H9 (cell line): ENCODE results near the gene IFT25. TPM values are rescaled to one million over a fixed set of nuclear protein-coding genes. Genes with fewer than 3 reads are reported as not detected.

Source experiments
- DNase-seq: peaks from one replicate; pipeline ENCODE4 v3.0.0-alpha.2; 2017
- H2AFZ ChIP-seq: one replicate; pipeline ENCODE4 v1.6.1; 2013; ENCODE audit warnings: mild to moderate bottlenecking, low read length, control low read depth, moderate library complexity
- H2AK5ac ChIP-seq: 2 replicates; pipeline ENCODE4 v1.6.1; 2013; ENCODE audit warnings: low read length, control low read depth, mixed read lengths; ENCODE audit not compliant: insufficient read length
- H2BK120ac ChIP-seq: one replicate; pipeline ENCODE4 v1.6.1; 2013; ENCODE audit warnings: low read depth, mild to moderate bottlenecking, low read length, control low read depth, inconsistent platforms; ENCODE audit not compliant: poor library complexity, severe bottlenecking
- H2BK12ac ChIP-seq: 2 replicates; pipeline ENCODE4 v1.6.1; 2013; ENCODE audit warnings: low read length, control low read depth, mixed read lengths, low read depth; ENCODE audit not compliant: insufficient read length
- H2BK15ac ChIP-seq: 2 replicates; pipeline ENCODE4 v1.6.1; 2013; ENCODE audit warnings: low read depth, low read length, control low read depth
- H2BK20ac ChIP-seq: one replicate; pipeline ENCODE4 v1.6.1; 2013; ENCODE audit warnings: low read depth, mild to moderate bottlenecking, low read length, control low read depth, inconsistent platforms; ENCODE audit not compliant: poor library complexity, severe bottlenecking
- H2BK5ac ChIP-seq: 2 replicates; pipeline ENCODE4 v1.6.1; 2013; ENCODE audit warnings: low read length, control low read depth, mixed read lengths; ENCODE audit not compliant: insufficient read length
- H3K14ac ChIP-seq: 2 replicates; pipeline ENCODE4 v1.6.1; 2013; ENCODE audit warnings: low read length, control low read depth; ENCODE audit not compliant: insufficient read depth
- H3K18ac ChIP-seq: 2 replicates; pipeline ENCODE4 v1.6.1; 2013; ENCODE audit warnings: low read depth, mild to moderate bottlenecking, mixed read lengths, low read length, control low read depth; ENCODE audit not compliant: insufficient read length
- H3K23ac ChIP-seq: 2 replicates; pipeline ENCODE4 v1.6.1; 2013; ENCODE audit warnings: low read length, control low read depth, mixed read lengths, low read depth; ENCODE audit not compliant: insufficient read length
- H3K23me2 ChIP-seq: 2 replicates; pipeline ENCODE4 v1.6.1; 2013; ENCODE audit warnings: low read depth, mild to moderate bottlenecking, mixed read lengths, low read length, control low read depth; ENCODE audit not compliant: insufficient read length, poor library complexity, severe bottlenecking
- H3K27ac ChIP-seq: 2 replicates; pipeline ENCODE4 v1.5.1; 2013; ENCODE audit warnings: low read length, control low read depth, mixed read lengths, low read depth; ENCODE audit not compliant: insufficient read length
- H3K27me3 ChIP-seq: 2 replicates; pipeline ENCODE4 v1.6.1; 2013; ENCODE audit warnings: low read length, control low read depth, inconsistent platforms; ENCODE audit not compliant: insufficient read depth
- H3K4ac ChIP-seq: 2 replicates; pipeline ENCODE4 v1.6.1; 2013; ENCODE audit warnings: low read depth, mild to moderate bottlenecking, control low read depth, inconsistent platforms, low read length, moderate library complexity
- H3K4me1 ChIP-seq: 2 replicates; pipeline ENCODE4 v1.6.1; 2013; ENCODE audit warnings: low read length, control low read depth, inconsistent platforms; ENCODE audit not compliant: insufficient read depth
- H3K4me2 ChIP-seq: 2 replicates; pipeline ENCODE4 v1.6.1; 2013; ENCODE audit warnings: low read length, control low read depth, mixed read lengths; ENCODE audit not compliant: insufficient read length, insufficient read depth
- H3K56ac ChIP-seq: 2 replicates; pipeline ENCODE4 v1.6.1; 2013; ENCODE audit warnings: low read depth, mild to moderate bottlenecking, mixed read lengths, low read length, control low read depth; ENCODE audit not compliant: insufficient read length
- H3K79me1 ChIP-seq: 2 replicates; pipeline ENCODE4 v1.6.1; 2013; ENCODE audit warnings: low read depth, mild to moderate bottlenecking, moderate library complexity, low read length, control low read depth, inconsistent platforms; ENCODE audit not compliant: insufficient read depth, poor library complexity, severe bottlenecking
- H3K79me2 ChIP-seq: 2 replicates; pipeline ENCODE4 v1.6.1; 2013; ENCODE audit warnings: low read length, control low read depth, inconsistent platforms; ENCODE audit not compliant: insufficient read depth
- H3K9ac ChIP-seq: 2 replicates; pipeline ENCODE4 v1.6.1; 2013; ENCODE audit warnings: low read length, control low read depth, mixed read lengths; ENCODE audit not compliant: insufficient read length; ENCODE audit errors: extremely low read depth
- H3K9me3 ChIP-seq: one replicate; pipeline ENCODE4 v1.6.1; 2013; ENCODE audit warnings: low read depth, low read length, inconsistent platforms; ENCODE audit not compliant: control insufficient read depth
- H3T11ph ChIP-seq: one replicate; pipeline ENCODE4 v1.6.1; 2013; ENCODE audit warnings: mild to moderate bottlenecking, low read length, control low read depth, inconsistent platforms
- H4K20me1 ChIP-seq: one replicate; pipeline ENCODE4 v1.6.1; 2013; ENCODE audit not compliant: control insufficient read depth, insufficient read length, insufficient read depth
- H4K5ac ChIP-seq: 2 replicates; pipeline ENCODE4 v1.6.1; 2013; ENCODE audit warnings: low read depth, mild to moderate bottlenecking, mixed read lengths, low read length, control low read depth; ENCODE audit not compliant: insufficient read length
- H4K8ac ChIP-seq: replicated peaks from 2 replicates; pipeline ENCODE4 v1.6.1; 2013; ENCODE audit warnings: low read length, control low read depth, mixed read lengths, low read depth; ENCODE audit not compliant: insufficient read length
- H4K91ac ChIP-seq: 2 replicates; pipeline ENCODE4 v1.6.1; 2013; ENCODE audit warnings: low read depth, mild to moderate bottlenecking, moderate library complexity, mixed read lengths, low read length, control low read depth; ENCODE audit not compliant: insufficient read length
- H3K27ac Mint-ChIP-seq, 3 experiments: 2 replicates in 2 of 3; 3 replicates in 1 of 3; pipeline ENCODE4 v1.8.0; 2020 to 2021; ENCODE audit warnings: mixed read lengths in 3 of 3, mild to moderate bottlenecking in 1 of 3, moderate library complexity in 1 of 3
- H3K27me3 Mint-ChIP-seq: 2 replicates; pipeline ENCODE4 v1.8.0; 2021; ENCODE audit warnings: low read depth, mild to moderate bottlenecking, moderate library complexity, mixed read lengths
- H3K36me3 Mint-ChIP-seq, 3 experiments: 2 replicates in 2 of 3; 3 replicates in 1 of 3; pipeline ENCODE4 v1.8.0; 2020 to 2021; ENCODE audit warnings: low read depth in 3 of 3, mixed read lengths in 3 of 3; ENCODE audit not compliant: insufficient read depth in 1 of 3
- H3K4me1 Mint-ChIP-seq, 2 experiments: 2 replicates each; pipeline ENCODE4 v1.8.0; 2020; ENCODE audit warnings: mixed read lengths in 2 of 2
- H3K4me3 Mint-ChIP-seq, 2 experiments: 2 replicates in 1 of 2; 3 replicates in 1 of 2; pipeline ENCODE4 v1.8.0; 2020 to 2021; ENCODE audit warnings: mild to moderate bottlenecking in 2 of 2, mixed read lengths in 2 of 2, moderate library complexity in 1 of 2
- H3K9me3 Mint-ChIP-seq, 2 experiments: 2 replicates in 1 of 2; 3 replicates in 1 of 2; pipeline ENCODE4 v1.8.0; 2020; ENCODE audit warnings: mild to moderate bottlenecking in 2 of 2, mixed read lengths in 2 of 2, moderate library complexity in 1 of 2
- CTCF ChIP-seq: fragments of 200-600 bp; sonication (generic); conservative IDR thresholded peaks from 3 replicates; pipeline ENCODE4 v1.8.0; 2021; ENCODE audit warnings: antibody characterized with exemption, mild to moderate bottlenecking
- WGBS: extraction: QIAGEN DNeasy Blood & Tissue Kit; methylation state at CpG from one replicate; pipeline ENCODE4 v1.1.7; 2013; ENCODE audit warnings: missing lambda C conversion rate, low lambda C conversion rate, mixed read lengths; ENCODE audit not compliant: insufficient read length; ENCODE audit errors: extremely low coverage; 5-methylcytosine and 5-hydroxymethylcytosine counted together
- total RNA-seq: library from RNA; stranded (reverse); gene quantifications from 2 replicates; pipeline ENCODE4 v1.2.1, GENCODE V29; 2021

IFT25 gene
- total RNA-seq, 1 experiment from 2014 or later, result 36.8 TPM

GRCh38 chr1:53919675-53920066 is 25.8 kb downstream of the IFT25 start:
- H2BK15ac ChIP-seq, result no peak overlapping the region
- no peak overlapping the region for H3K23ac ChIP-seq
- no peaks in the 10 kb centered on the region for H4K20me1 ChIP-seq
- H3K27me3 Mint-ChIP-seq, result no peaks in the 10 kb centered on the region
- WGBS, result no CpG with 5 or more reads among the region's 3 CpGs
- H4K8ac ChIP-seq, result no peak overlapping the region
- peaks cover 8 to 10% of the 10 kb centered on the region in 2 experiments for H3K4me1 Mint-ChIP-seq
- H2BK12ac ChIP-seq, result no peak overlapping the region
- H3K36me3 Mint-ChIP-seq, result peaks cover 10 to 42% (median 29%) of the 10 kb centered on the region in 3 experiments
- H3K4me1 ChIP-seq, result no peaks in the 10 kb centered on the region; the same call in 1 of the 2 replicates
- no peak overlapping the region for H2BK5ac ChIP-seq
- no peak overlapping the region for H3K9ac ChIP-seq
- H3K79me1 ChIP-seq, result no peaks in the 10 kb centered on the region
- H3K79me2 ChIP-seq, result no peaks in the 10 kb centered on the region
- H3K27me3 ChIP-seq, result no peaks in the 10 kb centered on the region
- no peak overlapping the region for H4K91ac ChIP-seq
- H3K18ac ChIP-seq, result no peak overlapping the region
- H3K27ac Mint-ChIP-seq, result peak overlapping the region in 1 of 3 experiments; percentile 52; a peak in 1 of 7 replicates
- DNase-seq, result no peak
- no peak for TF ChIP-seq CTCF
- H3K9me3 Mint-ChIP-seq, result peaks cover 0 to 5% of the 10 kb centered on the region in 2 experiments; a peak in 2 of 5 replicates
- H3K56ac ChIP-seq, result no peak overlapping the region
- no peaks in the 10 kb centered on the region for H3K9me3 ChIP-seq
- no peaks in the 10 kb centered on the region for H3K23me2 ChIP-seq
- no peak overlapping the region for H3T11ph ChIP-seq
- no peak overlapping the region for H3K4me2 ChIP-seq
- H3K27ac ChIP-seq, result no peak overlapping the region
- H2AK5ac ChIP-seq, result no peak overlapping the region
- no peak overlapping the region for H3K14ac ChIP-seq
- no peak overlapping the region for H2BK20ac ChIP-seq
- H4K5ac ChIP-seq, result no peak overlapping the region
- H3K4ac ChIP-seq, result no peak overlapping the region
- no peak overlapping the region for H2BK120ac ChIP-seq
- no peak overlapping the region for H2AFZ ChIP-seq
- no peak overlapping the region for H3K4me3 Mint-ChIP-seq
